OCI-LY3 (cell line): Measurements from ENCODE around the gene FOXF2.

Experiments used
- EZH2phosphoT487 ChIP-seq: fragments of 200-600 bp; shearing (Covaris generic); IDR thresholded peaks from 2 replicates; pipeline ENCODE4 v1.6.1; 2018; ENCODE audit warnings: antibody characterized with exemption, mixed run types, low read depth
- TF ChIP-seq, protein P1 (sequence below): fragments of 200-600, 300-600 bp; sonication (generic); IDR thresholded peaks from 2 replicates; pipeline ENCODE4 v1.5.1; 2014; ENCODE audit warnings: antibody characterized with exemption, low read length, low read depth

DNA sequence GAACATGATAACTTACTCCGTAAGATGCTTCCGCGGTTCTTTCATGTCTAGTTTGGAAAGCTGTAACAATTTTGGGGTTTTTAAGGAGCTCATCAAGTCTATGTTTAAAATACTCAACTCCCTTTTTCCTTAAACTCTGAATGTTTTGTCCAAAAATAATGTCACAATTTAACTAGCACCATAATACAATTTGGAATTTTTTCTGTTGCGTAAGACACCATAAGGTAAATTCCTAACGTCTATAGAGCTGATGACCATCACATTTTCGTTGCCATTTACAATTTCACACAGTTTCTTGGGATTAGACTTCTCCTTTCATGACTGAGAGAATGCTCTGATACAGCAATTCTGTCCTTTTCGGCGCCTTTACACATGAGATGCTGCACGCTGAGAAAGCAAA lies 26.7 kb upstream of the FOXF2 start:
- TF ChIP-seq, protein P1, sequence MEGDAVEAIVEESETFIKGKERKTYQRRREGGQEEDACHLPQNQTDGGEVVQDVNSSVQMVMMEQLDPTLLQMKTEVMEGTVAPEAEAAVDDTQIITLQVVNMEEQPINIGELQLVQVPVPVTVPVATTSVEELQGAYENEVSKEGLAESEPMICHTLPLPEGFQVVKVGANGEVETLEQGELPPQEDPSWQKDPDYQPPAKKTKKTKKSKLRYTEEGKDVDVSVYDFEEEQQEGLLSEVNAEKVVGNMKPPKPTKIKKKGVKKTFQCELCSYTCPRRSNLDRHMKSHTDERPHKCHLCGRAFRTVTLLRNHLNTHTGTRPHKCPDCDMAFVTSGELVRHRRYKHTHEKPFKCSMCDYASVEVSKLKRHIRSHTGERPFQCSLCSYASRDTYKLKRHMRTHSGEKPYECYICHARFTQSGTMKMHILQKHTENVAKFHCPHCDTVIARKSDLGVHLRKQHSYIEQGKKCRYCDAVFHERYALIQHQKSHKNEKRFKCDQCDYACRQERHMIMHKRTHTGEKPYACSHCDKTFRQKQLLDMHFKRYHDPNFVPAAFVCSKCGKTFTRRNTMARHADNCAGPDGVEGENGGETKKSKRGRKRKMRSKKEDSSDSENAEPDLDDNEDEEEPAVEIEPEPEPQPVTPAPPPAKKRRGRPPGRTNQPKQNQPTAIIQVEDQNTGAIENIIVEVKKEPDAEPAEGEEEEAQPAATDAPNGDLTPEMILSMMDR: no peak
- TF ChIP-seq EZH2phosphoT487: no peak
